GM21367 (cell line): ENCODE data around the gene MRPS17.
"Not testable (repeated sequence)": the region's sequence is repeated elsewhere in the genome, so short reads cannot be mapped to it uniquely, and the experiment has no call there.

Experiments
- ATAC-seq: cut with Tn5 transposase; IDR thresholded peaks from one replicate; pipeline ENCODE4 v1.9.1; 2021; ENCODE audit not compliant: unreplicated experiment

The MRPS17 gene

DNA sequence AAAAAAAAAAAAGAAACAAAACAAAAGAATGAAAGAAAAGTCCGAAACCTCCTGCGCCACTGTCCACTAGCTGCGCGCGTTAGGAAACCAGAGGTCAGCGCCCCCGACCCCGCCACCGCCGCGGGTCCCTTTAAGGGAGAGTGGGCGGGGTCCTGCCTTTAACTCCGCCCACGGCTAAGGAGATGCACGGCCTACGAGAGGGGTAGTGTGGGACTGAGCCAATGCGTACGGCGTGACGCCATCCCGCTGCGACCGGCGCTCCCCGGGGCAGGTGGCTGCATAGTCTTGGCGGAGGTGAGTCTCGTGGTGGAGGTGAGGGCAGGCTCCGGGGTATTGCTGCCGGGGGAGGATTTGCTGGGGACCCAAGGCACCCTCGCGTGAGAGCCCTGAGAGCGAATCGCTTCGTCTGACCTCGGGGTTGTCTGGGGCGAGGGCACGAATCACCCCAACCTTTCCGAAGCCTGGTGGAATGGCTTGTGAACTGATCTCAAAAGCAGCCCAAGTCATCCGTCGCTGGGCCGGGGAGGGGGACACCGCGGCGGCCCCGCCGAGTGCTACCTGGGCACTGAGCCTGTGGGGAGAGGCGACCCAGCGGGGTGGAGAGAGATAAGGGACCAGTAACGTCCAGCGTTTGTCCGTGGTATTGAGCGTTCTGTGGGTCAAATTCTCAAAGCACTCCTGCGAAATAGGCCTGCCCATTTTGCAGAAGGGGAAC is at the start of gene MRPS17:
MRPS17 (plus strand) TSS at position 241 of the 715 bp plus-strand sequence. CDS start 1,319 bp downstream, outside the sequence.
- peak; percentile 100 for ATAC-seq

DNA sequence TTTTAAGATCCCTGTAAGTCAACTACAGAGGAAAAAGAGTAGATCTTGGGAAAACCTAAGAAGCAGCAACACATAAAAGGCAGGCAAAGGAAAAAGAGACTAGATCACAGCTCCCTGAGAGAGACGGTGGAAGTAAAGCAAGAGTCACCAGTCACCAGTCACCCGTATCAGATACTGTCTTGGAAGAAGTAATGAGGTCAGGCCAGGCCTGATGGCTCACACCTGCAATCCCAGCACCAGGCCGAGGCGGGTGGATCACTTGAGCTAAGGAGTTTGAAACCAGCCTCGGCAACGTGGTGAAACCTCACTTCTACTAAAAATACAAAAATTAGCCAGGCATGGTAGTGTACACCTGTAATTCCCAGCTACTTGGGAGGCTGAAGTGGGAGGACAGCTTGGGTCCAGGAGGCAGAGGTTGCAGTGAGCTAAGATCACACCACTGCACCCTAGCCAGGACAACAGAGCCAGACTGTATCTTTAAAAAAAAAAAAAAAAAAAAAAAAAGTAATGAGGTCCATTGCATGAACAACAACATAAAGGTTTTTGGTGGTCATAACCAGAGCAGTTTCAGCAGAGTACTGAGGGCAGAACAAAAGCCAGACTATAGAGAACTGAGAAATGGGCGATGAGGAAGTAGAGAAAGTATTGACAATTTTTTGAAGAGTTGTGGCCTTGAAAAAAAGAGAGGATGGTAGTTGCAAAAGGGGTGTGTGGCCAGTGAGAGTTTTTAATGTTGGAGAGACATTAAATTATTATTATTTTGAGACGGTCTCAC is 47.5 kb upstream of the MRPS17 start:
- peak; percentile 91 for ATAC-seq

DNA sequence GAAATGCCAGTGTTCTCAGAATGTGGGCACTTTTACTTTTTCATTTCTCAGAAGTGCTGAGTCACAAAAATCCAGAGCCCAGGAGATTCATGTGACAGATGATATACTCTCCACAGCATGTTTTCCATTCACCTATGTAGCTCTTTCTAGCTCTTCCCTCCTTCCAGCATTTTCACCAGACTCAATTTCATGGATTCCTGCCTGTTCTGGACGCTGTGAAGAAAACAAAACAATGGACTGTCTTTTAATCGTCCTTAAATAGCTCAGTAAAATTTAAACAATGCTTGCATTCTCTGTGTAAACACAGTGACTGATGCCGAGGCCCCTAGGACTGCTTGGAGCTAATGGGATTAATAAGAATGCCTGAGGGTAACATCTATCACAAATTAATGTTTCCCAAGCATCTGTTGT is 38.9 kb upstream of the MRPS17 start:
- ATAC-seq: no peak

DNA sequence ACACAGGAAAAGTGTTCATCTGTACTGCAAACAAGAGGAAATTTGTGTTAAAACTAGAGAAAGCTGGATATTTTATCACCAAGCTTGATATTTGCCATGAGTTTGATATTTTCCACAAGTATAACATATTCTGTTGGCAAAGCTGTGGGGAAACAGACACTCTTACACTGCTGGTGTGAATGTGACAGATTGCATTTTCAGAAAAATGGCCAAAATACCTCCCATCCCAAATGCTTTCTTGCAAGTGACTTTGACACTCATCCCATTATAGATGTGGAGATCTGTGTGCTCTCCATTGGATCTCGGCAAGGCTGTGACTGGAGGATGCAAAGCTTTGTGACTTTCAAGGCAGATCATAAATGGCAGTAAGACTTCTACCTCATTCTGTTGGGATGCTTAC is 33.9 kb upstream of the MRPS17 start:
- ATAC-seq: no peak

DNA sequence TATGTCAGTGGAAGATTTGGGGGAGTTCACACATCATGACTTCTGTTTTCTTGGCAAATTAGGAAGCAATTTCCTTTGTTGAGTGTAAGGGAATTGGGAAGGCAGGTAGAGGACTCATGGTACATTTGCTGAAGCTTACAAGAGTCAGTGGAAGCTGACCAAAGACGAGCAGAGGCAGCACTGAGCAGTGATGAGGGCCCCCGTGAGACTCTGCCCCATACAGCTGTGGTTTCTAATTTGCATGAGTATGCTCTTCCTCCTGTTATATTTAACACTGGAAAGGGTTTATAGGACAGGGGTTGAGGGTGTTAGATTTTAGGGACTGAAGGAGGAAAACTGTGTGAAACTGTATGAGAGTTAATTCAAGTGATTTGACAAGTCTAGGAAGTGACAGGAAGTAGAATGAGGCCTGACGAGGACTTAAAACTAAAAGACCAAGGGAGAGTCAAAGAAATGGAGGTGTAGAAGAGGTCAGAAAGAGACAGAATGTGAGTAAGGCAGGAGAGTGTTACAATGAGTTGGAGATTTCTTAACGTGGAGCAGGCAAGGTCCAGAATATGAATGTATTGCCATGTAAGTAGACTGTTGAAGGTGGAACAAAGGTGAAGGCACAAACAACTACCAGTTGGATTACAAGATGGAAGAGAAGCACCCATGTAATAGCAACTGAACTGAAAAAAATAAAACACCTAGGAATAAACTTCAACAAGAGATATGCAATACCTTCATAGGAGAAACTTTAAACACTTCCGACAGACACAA is 23.5 kb upstream of the MRPS17 start:
- no peak for ATAC-seq

DNA sequence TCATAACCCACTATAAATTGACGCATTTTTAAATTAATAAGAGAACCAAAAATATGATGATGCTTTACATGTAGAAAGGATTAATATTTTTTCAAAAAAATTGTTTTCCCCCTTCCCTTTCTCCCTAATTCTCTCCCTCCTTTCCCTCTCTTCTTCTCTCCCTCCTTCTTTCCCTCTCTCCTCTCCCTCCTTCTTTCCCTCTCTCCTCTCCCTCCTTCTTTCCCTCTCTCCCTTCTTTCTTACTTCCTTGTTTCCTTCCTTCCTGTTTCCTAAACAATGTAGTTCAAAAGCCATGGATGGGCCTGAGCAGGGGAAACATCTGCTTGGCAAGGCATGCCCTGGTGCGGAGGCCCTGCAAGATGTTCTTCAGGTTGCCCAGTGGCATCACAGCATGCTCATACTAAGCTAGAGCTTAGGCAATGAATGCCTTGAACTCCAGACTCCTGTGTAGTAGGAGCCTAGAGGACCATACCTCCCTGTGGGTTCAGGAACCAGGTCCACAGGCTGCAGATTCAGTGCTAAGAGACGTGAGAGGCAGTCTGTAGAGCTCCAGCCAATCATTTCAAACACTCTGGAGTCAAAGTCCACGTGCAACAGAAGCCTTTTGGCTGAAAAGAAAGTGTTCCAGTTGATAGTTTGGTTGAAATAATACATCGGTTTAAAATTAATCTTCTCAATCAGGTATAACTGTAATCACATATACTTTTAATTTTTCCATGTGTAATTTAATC is 20.1 kb upstream of the MRPS17 start:
- no peak for ATAC-seq

DNA sequence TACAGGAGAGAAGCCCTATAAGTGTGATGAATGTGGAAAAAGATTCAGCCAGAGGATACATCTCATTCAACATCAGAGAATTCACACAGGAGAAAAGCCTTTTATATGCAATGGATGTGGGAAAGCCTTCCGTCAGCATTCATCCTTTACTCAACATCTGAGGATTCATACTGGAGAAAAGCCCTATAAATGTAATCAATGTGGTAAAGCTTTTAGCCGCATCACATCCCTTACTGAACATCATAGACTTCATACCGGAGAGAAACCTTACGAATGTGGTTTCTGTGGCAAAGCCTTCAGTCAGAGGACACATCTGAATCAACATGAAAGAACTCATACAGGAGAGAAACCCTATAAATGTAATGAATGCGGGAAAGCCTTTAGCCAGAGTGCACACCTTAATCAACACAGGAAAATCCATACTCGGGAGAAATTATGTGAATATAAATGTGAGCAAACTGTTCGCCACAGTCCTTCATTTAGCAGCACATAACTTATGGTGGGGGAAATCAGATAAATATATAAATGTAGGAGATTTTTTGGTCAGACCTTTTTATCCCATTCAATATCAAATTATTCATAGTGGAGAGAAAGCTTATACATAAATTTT is 12.1 kb upstream of the MRPS17 start:
- ATAC-seq: no peak

DNA sequence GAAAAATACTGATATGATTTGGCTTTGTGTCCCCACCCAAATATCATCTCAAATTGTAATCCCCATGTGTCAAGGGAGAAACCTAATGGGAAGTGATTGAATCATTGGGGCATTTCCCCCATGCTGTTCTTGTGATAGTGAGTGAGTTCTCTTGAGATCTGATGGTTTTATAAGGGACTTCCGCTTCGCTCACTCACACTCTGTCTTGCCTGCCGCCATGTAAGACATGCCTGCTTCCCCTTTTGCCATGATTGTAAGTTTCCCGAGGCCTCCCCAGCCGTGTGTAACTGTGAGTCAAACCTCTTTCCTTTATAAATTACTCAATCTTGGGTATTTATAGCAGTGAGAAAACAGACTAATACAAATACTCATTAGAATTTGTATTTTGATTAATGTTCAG is 5.1 kb upstream of the MRPS17 start:
- ATAC-seq: no peak

DNA sequence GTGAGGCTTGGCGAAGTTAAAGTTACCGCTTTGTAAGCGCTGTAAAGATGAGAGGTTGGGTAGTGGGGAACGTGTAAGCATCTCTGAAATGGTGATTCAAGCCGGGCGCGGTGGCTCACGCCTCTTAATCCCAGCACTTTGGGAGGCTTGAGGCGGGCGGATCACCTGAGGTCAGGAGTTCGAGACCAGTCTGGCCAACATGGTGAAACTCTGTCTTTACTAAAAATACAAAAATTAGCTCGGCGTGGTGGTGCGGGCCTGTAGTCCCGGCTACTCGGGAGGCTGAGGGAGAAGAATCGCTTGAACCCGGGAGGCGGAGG is 635 bp downstream of the MRPS17 start:
- ATAC-seq: not testable (repeated sequence)

DNA sequence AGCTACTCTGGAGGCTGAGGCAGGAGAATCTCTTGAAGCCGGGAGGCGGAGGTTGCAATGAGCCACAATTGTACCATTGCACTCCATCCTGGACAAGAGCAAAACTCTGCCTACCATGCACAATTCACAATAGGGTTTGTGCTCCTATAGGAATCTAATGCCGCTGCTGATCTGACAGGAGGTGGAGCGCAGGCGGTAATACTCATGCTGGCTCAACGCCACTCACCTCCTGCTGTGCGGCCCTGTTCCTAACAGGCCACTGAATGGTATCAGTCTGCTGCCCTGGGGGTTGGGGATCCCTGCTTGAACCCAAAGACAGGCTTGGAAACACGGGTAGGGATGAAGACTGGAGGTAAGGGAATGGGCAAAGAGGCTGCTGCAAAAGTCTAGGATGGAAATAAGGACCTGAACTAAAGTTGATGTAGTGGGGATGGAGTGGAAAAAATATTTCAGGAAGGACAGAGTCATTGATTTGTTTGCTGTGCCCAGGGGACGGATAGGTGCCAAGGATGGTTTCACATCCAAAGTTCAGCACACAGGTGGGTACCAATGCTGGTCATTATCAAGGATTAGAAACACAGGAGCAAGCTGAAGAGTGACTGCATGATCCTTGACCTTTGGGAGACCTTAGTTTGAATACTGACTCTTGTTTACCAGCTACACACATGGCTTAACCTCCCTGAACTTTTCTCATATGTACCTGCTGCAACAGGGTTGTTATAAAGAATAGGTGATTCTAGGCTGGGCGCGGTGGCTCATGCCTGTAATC is 2.2 kb downstream of the MRPS17 start:
- ATAC-seq: no peak

DNA sequence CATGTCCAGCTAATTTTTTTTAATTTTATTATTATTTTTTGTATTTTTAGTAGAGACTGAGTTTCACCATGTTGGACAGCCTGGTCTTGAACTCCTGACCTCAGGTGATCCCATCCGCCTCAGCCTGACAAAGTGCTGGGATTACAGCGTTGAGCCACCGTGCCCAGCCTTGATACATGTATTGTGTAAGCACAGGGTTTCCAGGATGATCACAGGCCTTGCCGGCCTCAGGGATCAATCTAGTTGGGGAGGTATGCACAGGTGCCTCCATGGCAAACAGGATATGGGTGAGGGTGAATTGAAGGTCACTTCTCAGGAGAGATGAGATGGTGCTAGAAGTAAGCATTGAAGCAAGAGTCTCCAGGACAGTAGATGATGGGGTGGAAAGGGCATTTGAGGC is 5.5 kb downstream of the MRPS17 start:
- no peak for ATAC-seq

DNA sequence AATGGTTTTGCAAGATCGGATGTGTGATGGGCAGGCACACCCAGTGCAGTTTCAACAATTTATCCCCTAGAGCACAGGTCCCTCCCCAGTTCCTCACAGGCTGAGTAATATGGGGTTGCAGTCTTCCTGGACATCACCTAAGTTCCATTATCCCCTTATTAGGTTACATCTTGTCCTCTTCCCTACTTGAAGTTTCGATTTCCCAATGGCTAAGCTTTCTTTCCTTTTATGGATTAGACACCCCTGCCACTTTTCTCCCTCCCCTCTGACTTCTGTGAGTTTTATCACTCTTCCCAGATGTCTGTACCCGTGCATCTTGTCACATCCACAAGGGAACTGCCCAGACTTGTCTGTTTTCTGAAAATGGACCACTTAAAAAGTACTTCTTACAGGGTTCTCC is 10.3 kb downstream of the MRPS17 start:
- no peak for ATAC-seq

DNA sequence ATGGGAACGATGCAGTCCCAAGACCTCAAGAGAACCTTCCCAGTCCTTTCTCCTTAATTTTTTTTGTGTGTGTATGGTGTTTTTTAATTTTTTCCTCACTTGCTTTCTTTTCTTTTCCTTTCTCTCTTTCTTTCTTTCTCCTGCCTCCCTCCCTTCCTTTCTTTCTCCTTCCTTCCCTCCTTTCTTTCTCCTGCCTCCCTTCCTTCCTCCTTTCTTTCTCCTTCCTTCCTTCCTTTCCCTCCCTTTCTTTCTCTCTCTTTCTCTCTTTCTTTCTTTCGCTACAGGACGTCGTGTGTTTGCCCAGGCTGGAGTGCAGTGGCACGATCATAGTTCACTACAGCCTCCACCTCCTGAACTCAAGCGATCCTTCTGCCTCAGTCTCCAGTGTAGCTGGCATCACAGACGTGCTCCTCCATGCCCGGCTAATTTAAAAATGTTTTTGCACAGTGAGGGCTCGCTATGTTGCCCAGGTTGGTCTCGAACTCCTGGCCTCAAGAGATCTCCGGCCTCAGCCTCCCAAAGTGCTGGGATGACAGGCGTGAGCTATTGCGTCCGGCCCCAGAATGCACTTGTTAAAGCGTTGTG is 12.0 kb downstream of the MRPS17 start:
- ATAC-seq: no peak

DNA sequence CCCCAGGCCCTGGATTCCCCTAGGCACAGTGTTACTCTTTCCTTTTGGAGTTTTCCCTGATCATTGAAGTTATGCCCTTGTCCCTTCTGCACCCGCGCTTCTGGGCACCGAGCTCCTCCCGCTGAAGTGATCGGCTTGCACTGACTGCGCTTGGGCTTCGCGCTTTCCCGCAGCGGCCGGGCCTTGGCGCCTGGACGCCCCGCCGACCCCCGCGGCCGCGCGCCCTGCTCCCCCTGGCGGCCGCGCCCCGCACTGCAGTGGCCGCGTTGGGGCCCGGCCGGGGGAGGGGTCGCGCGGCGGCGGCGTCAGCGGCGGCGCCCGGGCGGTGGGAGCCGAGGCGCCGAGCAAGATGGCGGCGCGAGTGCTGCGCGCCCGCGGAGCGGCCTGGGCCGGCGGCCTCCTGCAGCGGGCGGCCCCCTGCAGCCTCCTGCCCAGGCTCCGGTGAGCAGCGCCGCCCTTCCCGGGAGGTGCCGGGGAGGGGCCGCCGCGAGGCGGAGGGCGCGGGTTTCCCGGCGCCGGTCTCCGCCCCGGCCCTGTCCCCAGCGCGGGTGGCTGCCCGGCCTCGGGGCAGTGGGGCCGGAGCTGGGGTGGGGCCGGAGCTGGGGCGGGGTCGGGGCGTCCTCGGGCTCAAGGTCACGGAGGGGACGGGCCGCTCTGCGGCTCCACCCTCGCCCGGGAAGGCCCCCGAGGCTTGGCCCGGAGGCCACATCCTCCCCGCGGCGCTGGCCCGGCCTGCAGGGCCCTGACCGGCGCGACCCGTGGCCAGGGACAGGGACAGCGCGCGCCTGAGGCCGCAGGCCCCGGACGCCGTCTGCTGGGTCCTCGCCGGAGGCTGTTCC is 12.8 kb downstream of the MRPS17 start, which contains the start of gene NIPSNAP2:
NIPSNAP2 (plus strand) TSS at position 325 of the 839 bp plus-strand sequence; CDS start at position 350, 25 bp downstream.
- ATAC-seq: peak; percentile 77

DNA sequence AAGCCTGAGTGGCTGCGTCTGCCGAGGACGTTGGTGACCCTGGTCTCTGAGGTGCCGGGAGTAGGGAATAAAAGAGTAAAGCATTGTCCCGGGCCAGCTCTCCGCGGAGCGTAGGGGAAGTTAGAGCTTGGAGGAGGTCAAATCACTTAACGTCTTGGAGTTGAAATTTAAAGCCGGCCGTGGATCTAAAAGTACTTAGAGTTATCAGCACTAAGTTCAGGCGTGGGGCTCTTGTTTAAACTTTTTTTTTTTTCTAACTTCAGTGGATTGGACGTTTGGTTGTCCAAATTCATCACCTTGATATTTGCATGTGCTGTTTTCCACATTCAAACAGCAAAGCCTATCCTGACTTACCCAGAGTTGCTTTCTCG is 13.4 kb downstream of the MRPS17 start:
- no peak for ATAC-seq

DNA sequence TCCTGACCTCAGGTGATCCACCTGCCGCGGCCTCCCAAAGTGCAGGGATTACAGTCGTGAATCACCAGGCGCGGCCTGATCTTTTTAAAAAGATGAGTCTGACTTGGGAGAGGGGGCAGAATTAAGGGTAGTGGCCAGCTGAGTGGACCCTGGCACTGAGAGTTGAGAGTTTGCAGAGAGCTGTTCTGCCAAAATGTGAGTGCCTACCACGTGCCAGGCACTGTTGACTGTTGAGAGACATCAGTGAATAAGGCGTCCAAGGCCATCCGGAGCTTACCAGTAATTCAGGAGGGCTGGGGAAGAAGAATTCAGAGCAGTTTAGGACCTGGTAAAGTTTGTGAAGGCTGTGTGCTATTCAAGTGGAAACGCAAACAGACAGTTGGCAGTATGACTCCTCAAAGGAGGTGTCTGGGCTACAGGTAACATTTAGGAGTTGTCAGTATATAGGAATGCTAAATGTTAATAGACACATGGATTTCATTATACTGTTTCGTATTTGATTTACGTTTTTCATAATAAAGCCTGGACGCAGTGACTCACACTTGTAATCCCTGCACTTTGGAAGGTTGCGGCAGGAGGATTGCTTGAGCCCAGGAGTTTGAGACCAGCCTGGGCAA is 14.2 kb downstream of the MRPS17 start:
- ATAC-seq: no peak

DNA sequence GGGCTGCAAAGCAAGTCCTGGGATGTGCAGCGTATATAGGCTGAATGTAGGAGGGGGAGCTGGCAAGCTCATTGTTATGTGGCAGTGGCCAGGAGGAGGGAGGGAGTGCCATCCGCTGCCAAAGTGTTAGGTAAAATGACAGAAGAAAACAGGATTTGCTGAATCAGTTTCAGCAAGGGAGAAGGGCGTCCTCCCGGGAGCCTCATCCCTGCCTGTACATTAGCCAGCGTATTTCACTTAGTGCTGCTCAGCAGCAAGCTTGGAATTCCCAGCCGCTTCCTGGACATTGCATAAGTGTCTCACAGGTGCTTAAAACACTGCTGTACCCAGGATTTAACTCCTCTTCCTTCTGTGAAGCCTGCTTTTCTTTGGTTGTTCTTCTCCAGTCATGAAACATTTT is 15.2 kb downstream of the MRPS17 start:
- no peak for ATAC-seq

DNA sequence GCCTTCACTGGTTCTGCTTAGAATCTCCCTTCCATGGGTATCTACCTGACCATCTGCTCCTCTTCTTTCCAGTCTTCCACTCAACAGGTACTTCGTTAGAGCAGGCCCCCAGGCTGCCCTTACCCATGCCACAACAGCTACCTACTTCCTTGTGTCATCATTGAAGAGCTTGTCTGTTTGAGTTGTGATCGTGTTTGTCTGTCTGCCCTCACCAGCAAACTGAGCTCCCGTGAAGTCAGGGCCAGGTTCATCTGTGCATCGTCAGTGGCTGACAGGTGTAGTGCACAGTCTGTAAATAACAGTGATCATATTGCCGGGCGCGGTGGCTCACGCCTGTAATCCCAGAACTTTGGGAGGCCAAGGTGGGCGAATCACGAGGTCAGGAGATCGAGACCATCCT is 17.7 kb downstream of the MRPS17 start:
- ATAC-seq: no peak
